Gastrocnemius medialis (tissue), 4 donors: ENCODE results near the gene NME3.

ENCODE experiments used
- POLR2A ChIP-seq, 2 donors: fragments of 450-650 bp; IDR thresholded peaks; one replicate each; pipeline ENCODE4 v1.6.1; 2017; ENCODE audit warnings: antibody characterized with exemption in 2 of 2, mild to moderate bottlenecking in 2 of 2, moderate library complexity in 2 of 2
- TF ChIP-seq, protein P1 (sequence below), 5 experiments: fragments of 450-650 bp in 3 of 5; fragments of 200-600 bp in 2 of 5; sonication (generic) in 2 of 5; IDR thresholded peaks in 4 of 5; conservative IDR thresholded peaks in 1 of 5; 1 replicate in 4 of 5; 2 replicates in 1 of 5; pipeline ENCODE4 v1.5.1; 2016 to 2019; ENCODE audit warnings: antibody characterized with exemption in 5 of 5, mild to moderate bottlenecking in 3 of 5, moderate library complexity in 3 of 5

DNA sequence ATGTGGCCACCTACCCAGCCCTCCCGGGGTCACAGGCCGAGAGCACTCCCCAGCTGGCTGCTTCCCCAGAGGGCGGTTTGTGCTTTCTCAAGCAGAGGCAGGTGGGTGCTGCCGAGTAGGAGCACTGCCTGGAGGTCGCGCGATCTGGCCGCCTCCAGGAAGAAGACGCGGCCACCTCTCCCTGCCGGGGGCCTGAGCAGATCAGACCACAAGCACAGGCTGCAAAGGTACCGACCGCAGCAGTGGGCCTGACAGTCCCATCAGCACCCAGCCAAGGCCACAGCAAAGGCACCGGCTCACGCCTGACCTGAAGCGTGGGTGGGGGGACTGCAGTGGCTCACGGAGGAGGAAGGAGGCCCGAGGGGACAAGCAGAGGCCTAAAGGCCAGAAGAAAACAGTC, 37.3 kb upstream of the NME3 start:
- TF ChIP-seq, protein P1, sequence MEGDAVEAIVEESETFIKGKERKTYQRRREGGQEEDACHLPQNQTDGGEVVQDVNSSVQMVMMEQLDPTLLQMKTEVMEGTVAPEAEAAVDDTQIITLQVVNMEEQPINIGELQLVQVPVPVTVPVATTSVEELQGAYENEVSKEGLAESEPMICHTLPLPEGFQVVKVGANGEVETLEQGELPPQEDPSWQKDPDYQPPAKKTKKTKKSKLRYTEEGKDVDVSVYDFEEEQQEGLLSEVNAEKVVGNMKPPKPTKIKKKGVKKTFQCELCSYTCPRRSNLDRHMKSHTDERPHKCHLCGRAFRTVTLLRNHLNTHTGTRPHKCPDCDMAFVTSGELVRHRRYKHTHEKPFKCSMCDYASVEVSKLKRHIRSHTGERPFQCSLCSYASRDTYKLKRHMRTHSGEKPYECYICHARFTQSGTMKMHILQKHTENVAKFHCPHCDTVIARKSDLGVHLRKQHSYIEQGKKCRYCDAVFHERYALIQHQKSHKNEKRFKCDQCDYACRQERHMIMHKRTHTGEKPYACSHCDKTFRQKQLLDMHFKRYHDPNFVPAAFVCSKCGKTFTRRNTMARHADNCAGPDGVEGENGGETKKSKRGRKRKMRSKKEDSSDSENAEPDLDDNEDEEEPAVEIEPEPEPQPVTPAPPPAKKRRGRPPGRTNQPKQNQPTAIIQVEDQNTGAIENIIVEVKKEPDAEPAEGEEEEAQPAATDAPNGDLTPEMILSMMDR (IDR thresholded peaks at IDR 0.05 in 4 of 5, conservative IDR thresholded peaks at IDR 0.05 in 1 of 5): no peak
- TF ChIP-seq POLR2A (IDR thresholded peaks at IDR 0.05): no peak
